Gastroesophageal sphincter (tissue), 4 donors: ENCODE measurements around the gene NCBP2. TPM values are rescaled to one million over a fixed set of nuclear protein-coding genes. Genes with fewer than 3 reads are reported as not detected.

Experiments
- ATAC-seq: fragments of 150-250 bp; one replicate; pipeline ENCODE4 v1.9.1; 2016; ENCODE audit warnings: mild to moderate bottlenecking, moderate library complexity
- H3K27ac ChIP-seq, 4 donors: fragments of 200-600 bp; sonication (generic) in 3 of 4; 1 replicate in 3 of 4; 2 replicates in 1 of 4; pipeline ENCODE4 v1.5.1; 2016 to 2019
- H3K27me3 ChIP-seq: fragments of 200-600 bp; sonication (generic); one replicate; pipeline ENCODE4 v1.5.1; 2019
- H3K36me3 ChIP-seq, 2 donors: fragments of 200-600 bp; sonication (generic); one replicate each; pipeline ENCODE4 v1.5.1; 2019; ENCODE audit warnings: control low read depth in 1 of 2
- H3K4me1 ChIP-seq, 3 donors: fragments of 200-600 bp; sonication (generic); 1 replicate in 2 of 3; 2 replicates in 1 of 3; pipeline ENCODE4 v1.5.1; 2016 to 2019; ENCODE audit warnings: control low read depth in 2 of 3
- H3K4me3 ChIP-seq, 2 donors: fragments of 200-600 bp; sonication (generic); one replicate each; pipeline ENCODE4 v1.5.1; 2019; ENCODE audit warnings: mild to moderate bottlenecking in 1 of 2, moderate library complexity in 1 of 2
- H3K9me3 ChIP-seq, 3 donors: fragments of 200-600 bp; sonication (generic); one replicate each; pipeline ENCODE4 v1.5.1; 2017 to 2019; ENCODE audit warnings: control low read depth in 2 of 3
- EP300 ChIP-seq: sonication (generic); formaldehyde crosslinking; IDR thresholded peaks from one replicate; pipeline ENCODE4 v1.6.1; 2017; ENCODE audit warnings: antibody characterized with exemption, mild to moderate bottlenecking
- POLR2A ChIP-seq, 2 donors: fragments of 450-650 bp; IDR thresholded peaks; one replicate each; pipeline ENCODE4 v1.6.1; 2017; ENCODE audit warnings: antibody characterized with exemption in 2 of 2, mild to moderate bottlenecking in 2 of 2, moderate library complexity in 1 of 2
- POLR2AphosphoS5 ChIP-seq: sonication (generic); formaldehyde crosslinking; IDR thresholded peaks from one replicate; pipeline ENCODE4 v1.6.1; 2017; ENCODE audit warnings: antibody characterized with exemption
- WGBS, 2 donors: methylation state at CpG; one replicate each; pipeline ENCODE4 v1.1.5; 2018; ENCODE audit warnings: low coverage in 1 of 2; 5-methylcytosine and 5-hydroxymethylcytosine counted together
- total RNA-seq, 4 donors: library from RNA; depleted of rRNA; stranded (reverse); fragments of >200 nt; gene quantifications; one replicate each; pipeline ENCODE4 v1.1.0, GENCODE V29; 2016
- TF ChIP-seq, protein P1 (sequence below), 4 experiments: fragments of 200-600 bp in 2 of 4; fragments of 450-650 bp in 2 of 4; sonication (generic) in 1 of 4; IDR thresholded peaks; one replicate each; pipeline ENCODE4 v1.5.1; 2017 to 2019; ENCODE audit warnings: antibody characterized with exemption in 4 of 4, mild to moderate bottlenecking in 2 of 4, moderate library complexity in 2 of 4

The NCBP2 gene
- total RNA-seq, 4 donors from 2014 or later: 46.8 to 53.2 (median 49.7) TPM

DNA sequence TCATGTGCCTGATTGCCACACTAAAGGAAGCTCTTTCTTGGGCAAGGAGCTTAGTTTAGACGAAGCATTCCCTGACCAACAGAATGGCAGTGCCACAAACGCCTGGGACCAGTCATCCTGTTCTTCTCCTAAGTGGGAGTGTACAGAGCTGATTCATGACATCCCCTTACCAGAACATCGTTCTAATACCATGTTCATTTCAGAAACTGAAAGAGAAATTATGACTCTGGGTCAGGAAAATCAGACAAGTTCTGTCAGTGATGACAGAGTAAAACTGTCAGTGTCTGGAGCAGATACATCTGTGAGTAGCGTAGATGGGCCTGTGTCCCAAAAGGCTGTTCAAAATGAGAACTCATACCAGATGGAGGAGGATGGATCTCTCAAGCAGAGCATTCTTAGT is 56.2 kb downstream of the NCBP2 start:
- H3K27ac ChIP-seq: no peak overlapping the region
- WGBS, 2 donors: 45 to 80% methylated on average over 1 to 3 of the region's 4 CpGs
- no peak for ATAC-seq

More for the DNA sequence above, 56.2 kb downstream of the NCBP2 start:
- no peaks in the 10 kb centered on the region for H3K9me3 ChIP-seq
- peaks cover 0 to 11% (median 0%) of the 10 kb centered on the region in 3 donors for H3K4me1 ChIP-seq
- TF ChIP-seq POLR2AphosphoS5 (no peak), POLR2A (IDR thresholded peaks at IDR 0.05) (no peak), EP300 (no peak)
- TF ChIP-seq, protein P1, sequence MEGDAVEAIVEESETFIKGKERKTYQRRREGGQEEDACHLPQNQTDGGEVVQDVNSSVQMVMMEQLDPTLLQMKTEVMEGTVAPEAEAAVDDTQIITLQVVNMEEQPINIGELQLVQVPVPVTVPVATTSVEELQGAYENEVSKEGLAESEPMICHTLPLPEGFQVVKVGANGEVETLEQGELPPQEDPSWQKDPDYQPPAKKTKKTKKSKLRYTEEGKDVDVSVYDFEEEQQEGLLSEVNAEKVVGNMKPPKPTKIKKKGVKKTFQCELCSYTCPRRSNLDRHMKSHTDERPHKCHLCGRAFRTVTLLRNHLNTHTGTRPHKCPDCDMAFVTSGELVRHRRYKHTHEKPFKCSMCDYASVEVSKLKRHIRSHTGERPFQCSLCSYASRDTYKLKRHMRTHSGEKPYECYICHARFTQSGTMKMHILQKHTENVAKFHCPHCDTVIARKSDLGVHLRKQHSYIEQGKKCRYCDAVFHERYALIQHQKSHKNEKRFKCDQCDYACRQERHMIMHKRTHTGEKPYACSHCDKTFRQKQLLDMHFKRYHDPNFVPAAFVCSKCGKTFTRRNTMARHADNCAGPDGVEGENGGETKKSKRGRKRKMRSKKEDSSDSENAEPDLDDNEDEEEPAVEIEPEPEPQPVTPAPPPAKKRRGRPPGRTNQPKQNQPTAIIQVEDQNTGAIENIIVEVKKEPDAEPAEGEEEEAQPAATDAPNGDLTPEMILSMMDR (IDR thresholded peaks at IDR 0.05): no peak
- no peaks in the 10 kb centered on the region for H3K27me3 ChIP-seq
- peaks cover 0 to 38% of the 10 kb centered on the region in 2 donors for H3K36me3 ChIP-seq
- H3K4me3 ChIP-seq: no peak overlapping the region

Other genes with a start within 250 kb of the NCBP2 start
- gene CEP19, start 230.3 kb downstream of the NCBP2 start, total RNA-seq: 1 to 10 TPM; 1.1 to 4.9 (median 2.9) TPM
- gene PIGX, start 230.2 kb downstream of the NCBP2 start, total RNA-seq: 10 to 100 TPM; 23.8 to 35.6 (median 30.4) TPM
- 10 to 100 TPM; 46.5 to 69.5 (median 61.8) TPM for gene PAK2, start 202.7 kb downstream of the NCBP2 start, total RNA-seq
- 10 to 100 TPM; 47.0 to 79.5 (median 52.0) TPM for gene SENP5, start 74.6 kb downstream of the NCBP2 start, total RNA-seq
- 10 to 100 TPM in 2 of 4 donors, 1 to 10 TPM in 2; 5.0 to 15.3 (median 10.5) TPM for gene PIGZ, start 26.3 kb upstream of the NCBP2 start, total RNA-seq
- 10 to 100 TPM in 2 of 4 donors, 1 to 10 TPM in 2; 5.0 to 11.5 (median 9.0) TPM for gene MELTF, start 87.3 kb upstream of the NCBP2 start, total RNA-seq